ENCODE measurements around the gene LGR6. TPM values are rescaled to one million over a fixed set of nuclear protein-coding genes. Genes with fewer than 3 reads are reported as not detected.
"Not testable (repeated sequence)": the region's sequence is repeated elsewhere in the genome, so short reads cannot be mapped to it uniquely, and the experiment has no call there.

The LGR6 gene
- total and polyA plus RNA-seq, 2 experiments from 2014 or later, result 0.80 to 1.5 TPM

GRCh38 chr1:202349206-202349928, 155.8 kb downstream of the LGR6 start:
- H3K4me3 ChIP-seq, result peak overlapping the region; percentile 56
- no peak for TF ChIP-seq EZH2 (IDR thresholded peaks at IDR 0.05; ENCODE audit: borderline replicate concordance)
- no peak for TF ChIP-seq CTCF (IDR thresholded peaks at IDR 0.05; ENCODE audit: poor library complexity)
- no peak for TF ChIP-seq EZH2phosphoT487 (IDR thresholded peaks at IDR 0.05; ENCODE audit: low read depth, severe bottlenecking, unreplicated experiment)
- WGBS (ENCODE audit: low lambda C conversion rate, missing lambda C conversion rate), result 7% methylated on average over 12 of the region's 12 CpGs

GRCh38 chr1:202351725-202352124, 158.1 kb downstream of the LGR6 start:
- 73% methylated on average over 2 of the region's 2 CpGs for WGBS (ENCODE audit: low lambda C conversion rate, missing lambda C conversion rate)
- Histone ChIP-seq H3K36me3 (replicated peaks; ENCODE audit: insufficient read depth, low read depth) (no peaks in the 10 kb centered on the region), H2AFZ (no peak overlapping the region), H4K20me1 (ENCODE audit: insufficient read depth, poor library complexity, severe bottlenecking) (peaks cover 3% of the 10 kb centered on the region), H3K4me3 (no peak overlapping the region), H3K9me3 (ENCODE audit: low read depth) (no peaks in the 10 kb centered on the region), H3K4me2 (no peak overlapping the region), H3K27ac (no peak overlapping the region), H3K79me2 (peaks cover 67% of the 10 kb centered on the region), H3K27me3 (no peaks in the 10 kb centered on the region), H3K4me1 (ENCODE audit: insufficient read depth) (peaks cover 7% of the 10 kb centered on the region), H3K9me2 (replicated peaks; ENCODE audit: insufficient read depth) (no peaks in the 10 kb centered on the region)
- DNase-seq (ENCODE audit: low spot score), result no peak
- TF ChIP-seq CTCF (IDR thresholded peaks at IDR 0.05; ENCODE audit: poor library complexity) (no peak), EZH2phosphoT487 (IDR thresholded peaks at IDR 0.05; ENCODE audit: low read depth, severe bottlenecking, unreplicated experiment) (no peak), EZH2 (IDR thresholded peaks at IDR 0.05; ENCODE audit: borderline replicate concordance) (no peak)

More at GRCh38 chr1:202349206-202349928, 155.8 kb downstream of the LGR6 start:
- Histone ChIP-seq H3K4me1 (ENCODE audit: insufficient read depth) (peaks cover 7% of the 10 kb centered on the region), H2AFZ (peak overlapping the region; percentile 70), H3K27ac (peak overlapping the region; percentile 81), H3K4me2 (peak overlapping the region; percentile 88), H3K36me3 (replicated peaks; ENCODE audit: insufficient read depth, low read depth) (no peaks in the 10 kb centered on the region), H3K9me2 (replicated peaks; ENCODE audit: insufficient read depth) (no peaks in the 10 kb centered on the region), H4K20me1 (ENCODE audit: insufficient read depth, poor library complexity, severe bottlenecking) (peaks cover 3% of the 10 kb centered on the region), H3K27me3 (no peaks in the 10 kb centered on the region), H3K79me2 (peaks cover 54% of the 10 kb centered on the region), H3K9me3 (ENCODE audit: low read depth) (no peaks in the 10 kb centered on the region)
- DNase-seq (ENCODE audit: low spot score), result peak; percentile 48

- 94% methylated on average over 11 of the region's 11 CpGs for WGBS (ENCODE audit: low lambda C conversion rate, missing lambda C conversion rate)
- H3K79me2 ChIP-seq, result peaks cover 75% of the 10 kb centered on the region
- not testable (repeated sequence) for H3K27me3 ChIP-seq; H3K4me1 ChIP-seq (ENCODE audit: insufficient read depth); H3K27ac ChIP-seq; DNase-seq (ENCODE audit: low spot score); H3K9me3 ChIP-seq (ENCODE audit: low read depth); H4K20me1 ChIP-seq (ENCODE audit: insufficient read depth, poor library complexity, severe bottlenecking); H3K36me3 ChIP-seq (replicated peaks; ENCODE audit: insufficient read depth, low read depth); H3K9me2 ChIP-seq (replicated peaks; ENCODE audit: insufficient read depth); H3K4me2 ChIP-seq; H2AFZ ChIP-seq; H3K4me3 ChIP-seq
Observed at GRCh38 chr1:202352583-202353197, 159.1 kb downstream of the LGR6 start.

- TF ChIP-seq CTCF (IDR thresholded peaks at IDR 0.05; ENCODE audit: poor library complexity) (no peak), EZH2 (IDR thresholded peaks at IDR 0.05; ENCODE audit: borderline replicate concordance) (no peak), EZH2phosphoT487 (IDR thresholded peaks at IDR 0.05; ENCODE audit: low read depth, severe bottlenecking, unreplicated experiment) (no peak)
- H3K9me2 ChIP-seq (replicated peaks; ENCODE audit: insufficient read depth), result no peaks in the 10 kb centered on the region
- H3K36me3 ChIP-seq (replicated peaks; ENCODE audit: insufficient read depth, low read depth), result no peaks in the 10 kb centered on the region
- H3K4me2 ChIP-seq, result no peak overlapping the region
- no peaks in the 10 kb centered on the region for H3K9me3 ChIP-seq (ENCODE audit: low read depth)
- H2AFZ ChIP-seq, result no peak overlapping the region
- H4K20me1 ChIP-seq (ENCODE audit: insufficient read depth, poor library complexity, severe bottlenecking), result no peaks in the 10 kb centered on the region
- H3K27ac ChIP-seq, result peak overlapping the region; percentile 10
- H3K4me3 ChIP-seq, result no peak overlapping the region
- H3K79me2 ChIP-seq, result peaks cover 84% of the 10 kb centered on the region
- no peaks in the 10 kb centered on the region for H3K27me3 ChIP-seq
- no peak for DNase-seq (ENCODE audit: low spot score)
- no peaks in the 10 kb centered on the region for H3K4me1 ChIP-seq (ENCODE audit: insufficient read depth)
Observed at GRCh38 chr1:202355944-202356553, 162.4 kb downstream of the LGR6 start.

All from hepatocyte (in vitro differentiated cells).